HG02678 (cell line): ENCODE data around the gene SLC18A3.

Experiments used
- ATAC-seq: cut with Tn5 transposase; IDR thresholded peaks from one replicate; pipeline ENCODE4 v1.9.1; 2021; ENCODE audit warnings: mild to moderate bottlenecking, moderate library complexity; ENCODE audit not compliant: unreplicated experiment

SLC18A3 gene

GRCh38 chr10:49595713-49596492 lies 14.2 kb upstream of the SLC18A3 start:
- ATAC-seq, result no peak

- ATAC-seq, result no peak
Measured at GRCh38 chr10:49596493-49596809, 13.7 kb upstream of the SLC18A3 start.

- ATAC-seq, result no peak
Measured at GRCh38 chr10:49596836-49597235, 13.3 kb upstream of the SLC18A3 start.

DNA sequence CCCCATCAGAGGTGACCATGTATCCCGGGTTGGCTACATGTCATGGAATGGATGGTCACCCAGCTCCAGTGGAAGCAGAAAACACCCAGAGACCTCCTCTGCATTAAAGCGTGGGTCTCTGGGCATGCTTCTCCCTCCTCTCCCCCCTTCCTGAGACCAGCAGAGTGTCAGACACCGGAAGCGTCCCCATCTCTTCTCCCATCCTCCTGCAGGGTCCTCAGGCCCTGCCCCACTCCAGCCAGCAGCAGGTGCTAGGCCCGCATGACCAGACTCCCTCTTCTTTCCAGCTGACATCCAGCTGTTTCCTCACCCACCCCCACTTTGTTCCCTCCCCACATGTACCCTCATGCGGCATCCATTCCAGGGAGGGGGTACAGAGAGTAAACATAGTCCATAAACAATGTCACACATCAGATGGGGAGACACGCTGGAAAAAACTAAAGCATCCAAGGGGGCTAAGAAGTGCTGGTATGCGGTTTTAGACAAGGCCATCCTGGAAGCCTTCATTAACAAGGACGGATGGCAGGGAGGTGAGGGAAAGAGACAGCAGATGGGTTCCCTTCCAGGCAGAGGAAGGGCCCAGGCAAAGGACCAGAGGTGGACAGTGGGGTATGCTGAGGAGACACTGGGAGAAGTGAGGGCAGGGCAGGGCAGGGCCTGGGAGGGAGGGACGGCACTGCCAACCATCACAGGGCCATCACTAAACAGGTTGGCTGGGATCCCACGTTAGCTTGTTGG lies 12.5 kb upstream of the SLC18A3 start:
- ATAC-seq, result no peak

DNA sequence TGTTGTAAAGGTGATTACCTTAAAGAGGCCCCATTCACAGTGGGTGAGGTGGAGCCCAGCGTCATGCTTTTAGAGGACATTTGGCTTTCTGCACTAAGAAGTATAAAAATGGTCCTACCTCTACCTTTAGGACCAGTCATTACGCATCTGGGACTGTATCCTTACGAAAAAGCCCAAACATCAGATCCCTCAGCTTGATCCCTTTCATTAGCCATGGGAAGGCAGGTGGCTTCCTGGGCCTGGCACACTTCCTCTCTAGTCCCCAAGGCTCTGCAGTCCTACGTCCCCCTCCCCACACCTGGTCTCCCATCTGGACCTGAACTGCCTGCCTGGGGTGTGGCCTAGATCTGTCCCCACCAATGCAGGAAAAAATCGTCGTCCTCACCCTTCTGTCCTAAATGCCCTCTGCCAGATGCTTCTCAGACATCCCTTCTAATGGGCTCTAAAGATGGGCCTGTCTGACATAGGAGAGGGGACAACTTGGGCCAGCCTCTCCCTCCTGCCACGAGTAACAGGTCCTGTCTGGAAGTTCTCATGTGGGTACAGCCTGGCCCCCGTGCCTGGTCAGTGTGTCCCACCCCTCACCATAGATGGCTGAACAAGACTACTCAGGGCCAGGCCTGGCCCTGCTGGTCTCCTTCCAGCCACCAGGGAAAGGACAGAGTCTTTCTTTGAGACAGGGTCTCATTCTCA lies 11.8 kb upstream of the SLC18A3 start:
- ATAC-seq, result no peak

- no peak for ATAC-seq
Measured at GRCh38 chr10:49598986-49599385, 11.1 kb upstream of the SLC18A3 start.

DNA sequence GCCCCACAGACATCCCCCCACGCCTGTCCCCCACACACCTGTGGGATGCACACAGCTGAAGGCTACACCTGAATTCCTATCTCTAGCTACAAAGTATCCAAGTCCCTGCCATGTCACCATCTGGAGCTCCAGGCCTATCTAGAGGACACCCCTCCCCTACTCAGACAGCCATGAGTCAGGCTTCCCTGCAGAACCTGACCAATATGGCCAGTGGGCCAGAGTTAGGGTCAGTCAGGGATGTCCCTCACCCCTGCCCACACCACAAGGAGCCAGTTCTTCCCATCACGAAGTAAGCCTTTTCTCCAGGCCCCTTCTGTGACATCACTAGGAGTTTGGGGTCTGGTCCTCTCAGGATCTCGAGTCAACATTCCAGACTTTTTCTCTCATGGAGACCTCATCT lies 10.6 kb upstream of the SLC18A3 start:
- ATAC-seq, result no peak

- no peak for ATAC-seq
Measured at GRCh38 chr10:49600046-49600445, 10.1 kb upstream of the SLC18A3 start.

DNA sequence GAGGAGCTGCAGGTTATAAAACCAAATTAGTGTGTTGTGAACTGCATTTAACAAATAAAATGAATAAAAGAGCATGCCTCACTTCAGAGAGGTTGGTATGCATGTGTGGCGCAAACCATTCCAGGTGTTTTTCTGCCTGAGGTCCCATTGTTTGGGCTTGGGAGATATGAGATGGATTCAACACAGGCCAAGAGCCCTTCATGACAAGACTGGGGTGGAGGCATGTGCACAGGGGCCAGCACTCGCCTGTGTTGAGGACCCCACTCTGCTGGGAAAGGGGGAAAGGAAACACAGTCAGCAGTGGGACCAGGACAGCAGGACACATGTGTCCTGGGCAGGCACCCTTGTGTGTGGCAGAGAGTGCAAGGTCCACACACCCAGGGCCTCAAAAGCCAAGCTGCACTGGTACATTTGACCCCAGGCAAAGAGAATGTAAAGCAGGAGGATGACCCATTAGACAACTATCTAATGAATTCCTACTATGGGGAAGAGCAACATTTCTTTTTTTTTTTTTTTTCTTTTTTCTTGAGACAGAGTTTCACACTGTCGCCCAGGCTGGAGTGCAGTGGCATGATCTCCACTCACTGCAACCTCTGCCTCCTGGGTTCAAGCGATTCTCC lies 9.2 kb upstream of the SLC18A3 start:
- ATAC-seq, result no peak

- ATAC-seq, result no peak
Measured at GRCh38 chr10:49601857-49602256, 8.3 kb upstream of the SLC18A3 start.

GRCh38 chr10:49602380-49603023 lies 7.6 kb upstream of the SLC18A3 start:
- no peak for ATAC-seq

DNA sequence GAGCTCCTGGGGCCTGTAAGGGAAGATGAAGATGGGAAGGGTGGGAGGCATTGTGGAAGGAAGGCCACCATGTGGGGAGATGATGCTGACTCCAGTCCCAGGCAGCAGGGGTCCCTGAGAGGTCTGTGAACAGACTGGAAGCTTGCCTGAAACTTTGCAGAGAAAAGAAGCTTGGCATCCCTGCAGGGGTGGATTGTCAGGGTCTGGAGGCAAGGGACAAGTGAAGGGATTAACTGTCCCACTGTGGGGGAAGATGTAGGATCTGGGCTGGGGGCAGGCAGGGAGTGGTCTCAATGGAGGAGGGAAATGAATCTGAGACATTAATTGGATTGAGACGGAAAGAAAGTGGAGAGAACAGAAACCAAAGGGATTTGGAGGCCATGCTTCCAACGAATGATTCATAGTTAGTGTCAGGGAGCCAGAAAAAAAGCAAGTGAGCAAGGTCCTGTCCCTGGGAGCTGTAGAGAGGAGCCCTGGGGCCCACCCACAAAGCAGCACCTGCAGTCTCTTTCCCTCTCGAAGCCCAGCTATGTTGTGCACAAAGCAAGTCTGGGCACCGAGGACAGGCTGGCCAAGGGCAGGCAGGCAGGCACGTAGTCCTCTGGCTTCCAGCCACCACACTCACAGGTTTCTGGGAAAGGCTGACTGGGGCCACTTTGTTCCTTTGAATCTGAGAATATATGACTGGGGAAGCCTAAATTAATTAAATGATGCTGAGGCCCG lies 4.7 kb upstream of the SLC18A3 start:
- ATAC-seq, result no peak

DNA sequence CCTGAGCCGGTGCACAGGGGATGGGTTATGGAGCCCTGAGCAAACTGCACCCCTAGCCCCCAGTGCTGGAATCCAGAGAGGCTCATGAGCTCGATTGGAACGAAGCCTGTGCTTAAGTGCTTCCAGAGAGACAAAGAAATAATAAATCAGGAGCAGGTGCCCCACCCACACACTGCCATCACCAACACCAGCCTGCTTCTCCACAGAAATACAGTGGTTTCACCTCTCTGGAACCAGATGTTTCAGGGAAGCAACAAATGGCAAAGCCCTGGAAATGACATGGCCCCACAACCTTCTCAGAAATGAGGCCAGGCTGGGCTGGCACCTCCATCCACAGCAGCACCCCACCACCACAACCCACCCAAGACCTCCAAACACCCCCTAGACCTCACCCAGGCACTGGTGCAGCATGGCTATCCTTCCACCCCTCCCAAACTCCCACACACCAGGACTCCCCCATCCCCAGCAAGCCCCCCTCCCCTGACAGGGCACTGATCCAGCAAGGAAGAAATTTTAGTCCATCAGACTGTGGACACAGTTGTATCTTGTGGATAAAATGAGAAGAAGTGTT lies 4.1 kb upstream of the SLC18A3 start:
- ATAC-seq, result no peak

- peak; percentile 78 for ATAC-seq
Measured at GRCh38 chr10:49606981-49607535, 3.1 kb upstream of the SLC18A3 start.

- ATAC-seq, result no peak
Measured at GRCh38 chr10:49608166-49609005, 1.7 kb upstream of the SLC18A3 start.

DNA sequence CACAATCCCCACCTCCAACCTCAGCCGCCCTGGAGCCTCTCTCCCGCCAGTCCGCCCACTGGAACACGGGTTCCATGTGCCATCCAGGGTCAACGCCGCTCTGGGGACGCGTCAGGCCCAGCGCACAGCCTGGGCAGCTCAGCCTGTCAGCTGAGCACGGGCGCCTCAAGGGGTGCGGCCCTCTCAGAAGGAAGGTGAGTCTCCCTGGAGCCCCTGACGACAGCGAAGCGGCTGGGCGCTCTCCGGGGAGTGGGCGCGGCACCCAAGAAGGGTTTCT lies 1.2 kb upstream of the SLC18A3 start:
- ATAC-seq, result no peak

- no peak for ATAC-seq
Measured at GRCh38 chr10:49609283-49610113, 612 bp upstream of the SLC18A3 start.

DNA sequence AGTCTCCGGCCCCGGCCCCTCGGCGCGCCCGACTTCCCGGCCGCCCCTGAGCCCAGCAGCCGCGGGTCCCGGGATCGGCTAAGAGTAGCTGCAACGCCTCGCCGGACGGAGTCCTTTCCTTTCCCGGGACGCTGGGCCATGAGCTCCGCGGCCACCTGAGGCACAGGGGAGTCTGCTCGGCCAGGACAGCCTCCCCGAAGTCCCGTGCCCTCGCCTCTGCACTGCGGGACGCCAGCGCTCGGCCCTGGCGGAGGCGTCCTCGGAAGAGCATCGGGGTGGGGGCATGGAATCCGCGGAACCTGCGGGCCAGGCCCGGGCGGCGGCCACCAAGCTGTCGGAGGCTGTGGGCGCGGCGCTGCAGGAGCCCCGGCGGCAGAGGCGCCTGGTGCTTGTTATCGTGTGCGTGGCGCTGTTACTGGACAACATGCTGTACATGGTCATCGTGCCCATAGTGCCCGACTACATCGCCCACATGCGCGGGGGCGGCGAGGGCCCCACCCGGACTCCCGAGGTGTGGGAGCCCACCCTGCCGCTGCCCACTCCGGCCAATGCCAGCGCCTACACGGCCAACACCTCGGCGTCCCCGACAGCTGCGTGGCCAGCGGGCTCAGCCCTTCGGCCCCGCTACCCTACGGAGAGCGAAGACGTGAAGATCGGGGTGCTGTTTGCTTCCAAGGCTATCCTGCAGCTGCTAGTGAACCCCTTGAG lies 502 bp downstream of the SLC18A3 start:
- ATAC-seq, result no peak
